AG10803 (cell line): Measurements from ENCODE around the gene CETP.

Experiments
- DNase-seq: peaks from one replicate; pipeline ENCODE4 v3.0.0; 2010; ENCODE audit warnings: low read depth
- H3K4me3 ChIP-seq: 2 replicates; pipeline ENCODE4 v1.5.1; 2011; ENCODE audit warnings: mild to moderate bottlenecking, low read length, control low read depth
- TF ChIP-seq, protein P1 (sequence below): conservative IDR thresholded peaks from 2 replicates; pipeline ENCODE4 v1.5.1; 2011; ENCODE audit warnings: mild to moderate bottlenecking, low read length, control low read depth, inconsistent platforms

CETP gene

DNA sequence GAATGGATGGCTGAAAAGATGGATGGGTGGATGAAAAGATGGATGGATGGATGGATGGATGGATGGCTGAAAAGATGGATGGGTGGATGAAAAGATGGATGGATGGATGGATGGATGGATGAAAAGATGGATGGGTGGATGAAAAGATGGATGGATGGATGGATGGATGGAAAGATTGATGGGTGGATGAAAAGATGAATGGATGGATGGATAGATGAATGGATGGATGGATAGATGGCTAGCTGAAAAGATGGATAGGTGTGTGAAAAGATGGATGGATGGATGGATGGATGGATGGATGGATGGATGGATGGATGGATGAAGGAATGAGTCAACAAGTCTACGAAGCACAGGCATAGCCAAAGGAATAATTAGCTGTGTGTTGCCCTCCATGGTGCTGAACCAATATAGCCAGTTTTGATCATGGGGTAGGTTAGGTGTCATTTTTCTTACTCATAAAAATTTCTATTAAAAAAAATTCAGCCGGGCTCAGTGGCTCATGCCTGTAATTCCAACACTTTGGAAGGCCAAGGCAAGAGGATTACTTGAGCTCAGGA lies 68.7 kb downstream of the CETP start:
- TF ChIP-seq, protein P1, sequence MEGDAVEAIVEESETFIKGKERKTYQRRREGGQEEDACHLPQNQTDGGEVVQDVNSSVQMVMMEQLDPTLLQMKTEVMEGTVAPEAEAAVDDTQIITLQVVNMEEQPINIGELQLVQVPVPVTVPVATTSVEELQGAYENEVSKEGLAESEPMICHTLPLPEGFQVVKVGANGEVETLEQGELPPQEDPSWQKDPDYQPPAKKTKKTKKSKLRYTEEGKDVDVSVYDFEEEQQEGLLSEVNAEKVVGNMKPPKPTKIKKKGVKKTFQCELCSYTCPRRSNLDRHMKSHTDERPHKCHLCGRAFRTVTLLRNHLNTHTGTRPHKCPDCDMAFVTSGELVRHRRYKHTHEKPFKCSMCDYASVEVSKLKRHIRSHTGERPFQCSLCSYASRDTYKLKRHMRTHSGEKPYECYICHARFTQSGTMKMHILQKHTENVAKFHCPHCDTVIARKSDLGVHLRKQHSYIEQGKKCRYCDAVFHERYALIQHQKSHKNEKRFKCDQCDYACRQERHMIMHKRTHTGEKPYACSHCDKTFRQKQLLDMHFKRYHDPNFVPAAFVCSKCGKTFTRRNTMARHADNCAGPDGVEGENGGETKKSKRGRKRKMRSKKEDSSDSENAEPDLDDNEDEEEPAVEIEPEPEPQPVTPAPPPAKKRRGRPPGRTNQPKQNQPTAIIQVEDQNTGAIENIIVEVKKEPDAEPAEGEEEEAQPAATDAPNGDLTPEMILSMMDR: no peak
- H3K4me3 ChIP-seq: no peak overlapping the region
- no peak for DNase-seq

DNA sequence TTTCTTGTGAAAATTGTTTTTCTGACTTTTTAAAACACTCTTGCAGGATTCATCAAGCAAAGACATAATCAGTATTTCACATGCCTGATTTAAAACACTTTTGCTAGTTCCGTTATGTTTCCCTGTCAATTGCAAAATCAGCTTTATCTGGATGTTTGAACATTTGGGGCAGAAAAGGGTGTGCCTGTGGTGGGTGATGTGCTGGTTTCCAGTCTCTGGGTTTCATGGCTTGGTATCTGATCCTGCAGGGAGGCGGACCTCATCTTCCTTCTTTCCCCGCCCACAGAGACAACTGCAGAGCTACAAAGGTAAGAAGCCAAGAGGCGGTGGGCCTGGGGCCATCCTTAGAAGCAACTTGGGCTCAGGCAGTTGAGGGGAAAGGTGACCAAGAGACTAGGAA lies 69.4 kb downstream of the CETP start:
- DNase-seq: no peak
- H3K4me3 ChIP-seq: no peak overlapping the region
- TF ChIP-seq, protein P1: no peak

- TF ChIP-seq, protein P1: no peak
- H3K4me3 ChIP-seq: no peak overlapping the region
- DNase-seq: no peak
These were observed 70.6 kb downstream of the CETP start for GRCh38 chr16:57032346-57032745.

DNA sequence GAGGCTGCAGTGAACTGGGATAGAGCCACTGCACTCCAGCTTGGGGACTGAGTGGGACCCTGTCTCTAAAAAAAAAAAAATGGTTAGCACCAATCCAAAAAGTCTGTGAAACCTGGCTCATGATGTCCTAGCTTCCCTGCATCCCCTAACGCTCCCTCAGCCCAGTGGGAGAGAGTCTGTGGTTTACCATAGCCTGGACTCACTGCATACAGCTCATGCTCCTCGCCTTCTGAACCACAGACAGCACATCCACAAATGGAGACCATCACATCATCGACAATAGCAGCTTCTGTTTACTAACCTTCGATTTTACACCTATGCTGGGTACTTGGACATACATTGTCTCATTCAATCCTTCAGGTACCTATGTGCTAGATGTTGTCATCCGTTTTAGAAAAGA lies 71.2 kb downstream of the CETP start:
- TF ChIP-seq, protein P1: no peak
- no peak overlapping the region for H3K4me3 ChIP-seq
- DNase-seq: no peak
